Activated T-helper 1 cell treated with anti-CD3 and anti-CD28 coated beads, Interleukin-12 subunit alpha, Interleukin-12 subunit beta, Interleukin-2, Interleukin-4 antibody, amounts not matched to agents 30 ng/mL and 10 ng/mL and 1 ng/mL, durations not matched to agents 14 hours and 24 hours and 36 hours (primary cell): ENCODE data around the gene PTPRZ1. TPM values are rescaled to one million over a fixed set of nuclear protein-coding genes. Genes with fewer than 3 reads are reported as not detected.
A peak's percentile ranks its signal among the peaks of the same experiment; 100 is the strongest.

Source experiments
- DNase-seq: peaks from one replicate; pipeline ENCODE4 v3.0.0; 2021; ENCODE audit warnings: low spot score
- H3K27ac Mint-ChIP-seq: one replicate; pipeline ENCODE4 v1.8.0; 2021; ENCODE audit warnings: mild to moderate bottlenecking, mixed read lengths
- H3K27me3 Mint-ChIP-seq: one replicate; pipeline ENCODE4 v1.8.0; 2022; ENCODE audit warnings: mild to moderate bottlenecking, moderate library complexity, mixed read lengths; ENCODE audit not compliant: insufficient read depth
- H3K36me3 Mint-ChIP-seq: one replicate; pipeline ENCODE4 v1.8.0; 2021; ENCODE audit warnings: low read depth, mixed read lengths
- H3K4me1 Mint-ChIP-seq: one replicate; pipeline ENCODE4 v1.8.0; 2021; ENCODE audit warnings: low read depth, mixed read lengths
- H3K4me3 Mint-ChIP-seq: one replicate; pipeline ENCODE4 v1.8.0; 2021; ENCODE audit warnings: mild to moderate bottlenecking, moderate library complexity, mixed read lengths
- H3K9me3 Mint-ChIP-seq: one replicate; pipeline ENCODE4 v1.8.0; 2021; ENCODE audit warnings: mixed read lengths
- intact Hi-C: fragments of 100-400 bp; cut with micrococcal nuclease; formaldehyde crosslinking; loops from one replicate; pipeline ENCODE4 v1.15.1; 2024
- total RNA-seq: library from RNA; stranded (reverse); gene quantifications from 2 replicates; pipeline ENCODE4 v1.2.3, GENCODE V29; 2022

PTPRZ1 gene
- total RNA-seq, 1 donor from 2014 or later, result not detected

GRCh38 chr7:122082160-122082559 is 209.2 kb downstream of the PTPRZ1 start:
- intact Hi-C loops, result no loop called here
- Mint-ChIP-seq H3K27me3 (no peaks in the 10 kb centered on the region), H3K9me3 (no peaks in the 10 kb centered on the region), H3K27ac (no peak overlapping the region), H3K4me3 (no peak overlapping the region), H3K36me3 (no peaks in the 10 kb centered on the region), H3K4me1 (no peaks in the 10 kb centered on the region)
- DNase-seq, result no peak

GRCh38 chr7:122082670-122083069 is 209.7 kb downstream of the PTPRZ1 start:
- no peaks in the 10 kb centered on the region for H3K27me3 Mint-ChIP-seq
- H3K27ac Mint-ChIP-seq, result no peak overlapping the region
- H3K9me3 Mint-ChIP-seq, result no peaks in the 10 kb centered on the region
- DNase-seq, result no peak
- no peaks in the 10 kb centered on the region for H3K36me3 Mint-ChIP-seq
- intact Hi-C loops, result no loop called here
- H3K4me1 Mint-ChIP-seq, result no peaks in the 10 kb centered on the region
- H3K4me3 Mint-ChIP-seq, result no peak overlapping the region

GRCh38 chr7:122092964-122093797 is 220.2 kb downstream of the PTPRZ1 start:
- no peaks in the 10 kb centered on the region for H3K4me1 Mint-ChIP-seq
- H3K27ac Mint-ChIP-seq, result no peak overlapping the region
- H3K4me3 Mint-ChIP-seq, result no peak overlapping the region
- no peaks in the 10 kb centered on the region for H3K9me3 Mint-ChIP-seq
- peak; percentile 25 for DNase-seq
- H3K36me3 Mint-ChIP-seq, result no peaks in the 10 kb centered on the region
- H3K27me3 Mint-ChIP-seq, result no peaks in the 10 kb centered on the region
- intact Hi-C loops, result loop anchor here (1.0 kb wide), 1 partner anchor 436 kb away; no protein-coding TSS in a partner anchor

GRCh38 chr7:122094549-122094948 is 221.6 kb downstream of the PTPRZ1 start:
- Mint-ChIP-seq H3K27me3 (no peaks in the 10 kb centered on the region), H3K4me1 (no peaks in the 10 kb centered on the region)

GRCh38 chr7:122095642-122096041 is 222.7 kb downstream of the PTPRZ1 start:
- no peaks in the 10 kb centered on the region for H3K27me3 Mint-ChIP-seq
- intact Hi-C loops, result no loop called here
- no peak overlapping the region for H3K4me3 Mint-ChIP-seq
- no peak overlapping the region for H3K27ac Mint-ChIP-seq
- no peak for DNase-seq
- H3K9me3 Mint-ChIP-seq, result peaks cover under 1% of the 10 kb centered on the region
- H3K36me3 Mint-ChIP-seq, result no peaks in the 10 kb centered on the region
- H3K4me1 Mint-ChIP-seq, result no peaks in the 10 kb centered on the region

More at GRCh38 chr7:122094549-122094948, 221.6 kb downstream of the PTPRZ1 start:
- Mint-ChIP-seq H3K4me3 (no peak overlapping the region), H3K36me3 (no peaks in the 10 kb centered on the region), H3K9me3 (no peaks in the 10 kb centered on the region), H3K27ac (no peak overlapping the region)
- no peak for DNase-seq
- intact Hi-C loops, result no loop called here

- intact Hi-C loops, result no loop called here
- no peaks in the 10 kb centered on the region for H3K4me1 Mint-ChIP-seq
- no peaks in the 10 kb centered on the region for H3K27me3 Mint-ChIP-seq
- H3K36me3 Mint-ChIP-seq, result no peaks in the 10 kb centered on the region
- no peak overlapping the region for H3K4me3 Mint-ChIP-seq
- DNase-seq, result no peak
- peaks cover 20% of the 10 kb centered on the region for H3K9me3 Mint-ChIP-seq
- H3K27ac Mint-ChIP-seq, result no peak overlapping the region
Observed at GRCh38 chr7:122100021-122100420, 227.1 kb downstream of the PTPRZ1 start.

- H3K27me3 Mint-ChIP-seq, result no peaks in the 10 kb centered on the region
- DNase-seq, result no peak
- H3K4me3 Mint-ChIP-seq, result no peak overlapping the region
Observed at GRCh38 chr7:122103064-122103463, 230.1 kb downstream of the PTPRZ1 start.

More at GRCh38 chr7:122103064-122103463, 230.1 kb downstream of the PTPRZ1 start:
- Mint-ChIP-seq H3K9me3 (peaks cover 26% of the 10 kb centered on the region), H3K36me3 (no peaks in the 10 kb centered on the region), H3K4me1 (no peaks in the 10 kb centered on the region), H3K27ac (no peak overlapping the region)
- intact Hi-C loops, result no loop called here
